H9 (cell line): ENCODE data around the gene USP8. TPM values are rescaled to one million over a fixed set of nuclear protein-coding genes. Genes with fewer than 3 reads are reported as not detected.

Experiments
- DNase-seq: peaks from one replicate; pipeline ENCODE4 v3.0.0-alpha.2; 2017
- H2AFZ ChIP-seq: one replicate; pipeline ENCODE4 v1.6.1; 2013; ENCODE audit warnings: mild to moderate bottlenecking, low read length, control low read depth, moderate library complexity
- H2AK5ac ChIP-seq: 2 replicates; pipeline ENCODE4 v1.6.1; 2013; ENCODE audit warnings: low read length, control low read depth, mixed read lengths; ENCODE audit not compliant: insufficient read length
- H2BK120ac ChIP-seq: one replicate; pipeline ENCODE4 v1.6.1; 2013; ENCODE audit warnings: low read depth, mild to moderate bottlenecking, low read length, control low read depth, inconsistent platforms; ENCODE audit not compliant: poor library complexity, severe bottlenecking
- H2BK12ac ChIP-seq: 2 replicates; pipeline ENCODE4 v1.6.1; 2013; ENCODE audit warnings: low read length, control low read depth, mixed read lengths, low read depth; ENCODE audit not compliant: insufficient read length
- H2BK15ac ChIP-seq: 2 replicates; pipeline ENCODE4 v1.6.1; 2013; ENCODE audit warnings: low read depth, low read length, control low read depth
- H2BK20ac ChIP-seq: one replicate; pipeline ENCODE4 v1.6.1; 2013; ENCODE audit warnings: low read depth, mild to moderate bottlenecking, low read length, control low read depth, inconsistent platforms; ENCODE audit not compliant: poor library complexity, severe bottlenecking
- H2BK5ac ChIP-seq: 2 replicates; pipeline ENCODE4 v1.6.1; 2013; ENCODE audit warnings: low read length, control low read depth, mixed read lengths; ENCODE audit not compliant: insufficient read length
- H3K14ac ChIP-seq: 2 replicates; pipeline ENCODE4 v1.6.1; 2013; ENCODE audit warnings: low read length, control low read depth; ENCODE audit not compliant: insufficient read depth
- H3K18ac ChIP-seq: 2 replicates; pipeline ENCODE4 v1.6.1; 2013; ENCODE audit warnings: low read depth, mild to moderate bottlenecking, mixed read lengths, low read length, control low read depth; ENCODE audit not compliant: insufficient read length
- H3K23ac ChIP-seq: 2 replicates; pipeline ENCODE4 v1.6.1; 2013; ENCODE audit warnings: low read length, control low read depth, mixed read lengths, low read depth; ENCODE audit not compliant: insufficient read length
- H3K23me2 ChIP-seq: 2 replicates; pipeline ENCODE4 v1.6.1; 2013; ENCODE audit warnings: low read depth, mild to moderate bottlenecking, mixed read lengths, low read length, control low read depth; ENCODE audit not compliant: insufficient read length, poor library complexity, severe bottlenecking
- H3K27ac ChIP-seq: 2 replicates; pipeline ENCODE4 v1.5.1; 2013; ENCODE audit warnings: low read length, control low read depth, mixed read lengths, low read depth; ENCODE audit not compliant: insufficient read length
- H3K27me3 ChIP-seq: 2 replicates; pipeline ENCODE4 v1.6.1; 2013; ENCODE audit warnings: low read length, control low read depth, inconsistent platforms; ENCODE audit not compliant: insufficient read depth
- H3K4ac ChIP-seq: 2 replicates; pipeline ENCODE4 v1.6.1; 2013; ENCODE audit warnings: low read depth, mild to moderate bottlenecking, control low read depth, inconsistent platforms, low read length, moderate library complexity
- H3K4me1 ChIP-seq: 2 replicates; pipeline ENCODE4 v1.6.1; 2013; ENCODE audit warnings: low read length, control low read depth, inconsistent platforms; ENCODE audit not compliant: insufficient read depth
- H3K4me2 ChIP-seq: 2 replicates; pipeline ENCODE4 v1.6.1; 2013; ENCODE audit warnings: low read length, control low read depth, mixed read lengths; ENCODE audit not compliant: insufficient read length, insufficient read depth
- H3K56ac ChIP-seq: 2 replicates; pipeline ENCODE4 v1.6.1; 2013; ENCODE audit warnings: low read depth, mild to moderate bottlenecking, mixed read lengths, low read length, control low read depth; ENCODE audit not compliant: insufficient read length
- H3K79me1 ChIP-seq: 2 replicates; pipeline ENCODE4 v1.6.1; 2013; ENCODE audit warnings: low read depth, mild to moderate bottlenecking, moderate library complexity, low read length, control low read depth, inconsistent platforms; ENCODE audit not compliant: insufficient read depth, poor library complexity, severe bottlenecking
- H3K79me2 ChIP-seq: 2 replicates; pipeline ENCODE4 v1.6.1; 2013; ENCODE audit warnings: low read length, control low read depth, inconsistent platforms; ENCODE audit not compliant: insufficient read depth
- H3K9ac ChIP-seq: 2 replicates; pipeline ENCODE4 v1.6.1; 2013; ENCODE audit warnings: low read length, control low read depth, mixed read lengths; ENCODE audit not compliant: insufficient read length; ENCODE audit errors: extremely low read depth
- H3K9me3 ChIP-seq: one replicate; pipeline ENCODE4 v1.6.1; 2013; ENCODE audit warnings: low read depth, low read length, inconsistent platforms; ENCODE audit not compliant: control insufficient read depth
- H3T11ph ChIP-seq: one replicate; pipeline ENCODE4 v1.6.1; 2013; ENCODE audit warnings: mild to moderate bottlenecking, low read length, control low read depth, inconsistent platforms
- H4K20me1 ChIP-seq: one replicate; pipeline ENCODE4 v1.6.1; 2013; ENCODE audit not compliant: control insufficient read depth, insufficient read length, insufficient read depth
- H4K5ac ChIP-seq: 2 replicates; pipeline ENCODE4 v1.6.1; 2013; ENCODE audit warnings: low read depth, mild to moderate bottlenecking, mixed read lengths, low read length, control low read depth; ENCODE audit not compliant: insufficient read length
- H4K8ac ChIP-seq: replicated peaks from 2 replicates; pipeline ENCODE4 v1.6.1; 2013; ENCODE audit warnings: low read length, control low read depth, mixed read lengths, low read depth; ENCODE audit not compliant: insufficient read length
- H4K91ac ChIP-seq: 2 replicates; pipeline ENCODE4 v1.6.1; 2013; ENCODE audit warnings: low read depth, mild to moderate bottlenecking, moderate library complexity, mixed read lengths, low read length, control low read depth; ENCODE audit not compliant: insufficient read length
- H3K27ac Mint-ChIP-seq, 3 experiments: 2 replicates in 2 of 3; 3 replicates in 1 of 3; pipeline ENCODE4 v1.8.0; 2020 to 2021; ENCODE audit warnings: mixed read lengths in 3 of 3, mild to moderate bottlenecking in 1 of 3, moderate library complexity in 1 of 3
- H3K27me3 Mint-ChIP-seq: 2 replicates; pipeline ENCODE4 v1.8.0; 2021; ENCODE audit warnings: low read depth, mild to moderate bottlenecking, moderate library complexity, mixed read lengths
- H3K36me3 Mint-ChIP-seq, 3 experiments: 2 replicates in 2 of 3; 3 replicates in 1 of 3; pipeline ENCODE4 v1.8.0; 2020 to 2021; ENCODE audit warnings: low read depth in 3 of 3, mixed read lengths in 3 of 3; ENCODE audit not compliant: insufficient read depth in 1 of 3
- H3K4me1 Mint-ChIP-seq, 2 experiments: 2 replicates each; pipeline ENCODE4 v1.8.0; 2020; ENCODE audit warnings: mixed read lengths in 2 of 2
- H3K4me3 Mint-ChIP-seq, 2 experiments: 2 replicates in 1 of 2; 3 replicates in 1 of 2; pipeline ENCODE4 v1.8.0; 2020 to 2021; ENCODE audit warnings: mild to moderate bottlenecking in 2 of 2, mixed read lengths in 2 of 2, moderate library complexity in 1 of 2
- H3K9me3 Mint-ChIP-seq, 2 experiments: 2 replicates in 1 of 2; 3 replicates in 1 of 2; pipeline ENCODE4 v1.8.0; 2020; ENCODE audit warnings: mild to moderate bottlenecking in 2 of 2, mixed read lengths in 2 of 2, moderate library complexity in 1 of 2
- CTCF ChIP-seq: fragments of 200-600 bp; sonication (generic); conservative IDR thresholded peaks from 3 replicates; pipeline ENCODE4 v1.8.0; 2021; ENCODE audit warnings: antibody characterized with exemption, mild to moderate bottlenecking
- WGBS: extraction: QIAGEN DNeasy Blood & Tissue Kit; methylation state at CpG from one replicate; pipeline ENCODE4 v1.1.7; 2013; ENCODE audit warnings: missing lambda C conversion rate, low lambda C conversion rate, mixed read lengths; ENCODE audit not compliant: insufficient read length; ENCODE audit errors: extremely low coverage; 5-methylcytosine and 5-hydroxymethylcytosine counted together
- total RNA-seq: library from RNA; stranded (reverse); gene quantifications from 2 replicates; pipeline ENCODE4 v1.2.1, GENCODE V29; 2021

USP8 gene
- total RNA-seq, 1 experiment from 2014 or later, result 67.1 TPM

- peaks cover 5% of the 10 kb centered on the region for H3K79me1 ChIP-seq
- H2AK5ac ChIP-seq, result no peak overlapping the region
- no peaks in the 10 kb centered on the region for H3K23me2 ChIP-seq
- Mint-ChIP-seq H3K27ac (no peak overlapping the region), H3K27me3 (no peaks in the 10 kb centered on the region), H3K4me3 (no peak overlapping the region), H3K36me3 (peaks cover 19 to 50% (median 41%) of the 10 kb centered on the region in 3 experiments), H3K9me3 (0 out of 5 replicates have a peak, but pooled peaks cover 0 to 2% of the 10 kb centered on the region in 2 experiments), H3K4me1 (no peaks in the 10 kb centered on the region)
- H4K8ac ChIP-seq, result no peak overlapping the region
- no peak overlapping the region for H2BK20ac ChIP-seq
- no peak overlapping the region for H4K5ac ChIP-seq
- H4K20me1 ChIP-seq, result no peaks in the 10 kb centered on the region
- no peak overlapping the region for H3K4ac ChIP-seq
- H2BK12ac ChIP-seq, result no peak overlapping the region
- no peaks in the 10 kb centered on the region for H3K9me3 ChIP-seq
- no peak overlapping the region for H3K56ac ChIP-seq
- no peak for TF ChIP-seq CTCF
- no peak overlapping the region for H3K18ac ChIP-seq
- H3K9ac ChIP-seq, result no peak overlapping the region
- no peak overlapping the region for H2AFZ ChIP-seq
- DNase-seq, result no peak
- WGBS, result no CpG with 5 or more reads among the region's 8 CpGs
- H3K23ac ChIP-seq, result no peak overlapping the region
- H3K79me2 ChIP-seq, result no peaks in the 10 kb centered on the region; the same call in 1 of the 2 replicates
- H3K4me1 ChIP-seq, result no peaks in the 10 kb centered on the region
- no peak overlapping the region for H2BK120ac ChIP-seq
- H3K14ac ChIP-seq, result no peak overlapping the region
- H2BK5ac ChIP-seq, result no peak overlapping the region
- no peak overlapping the region for H3T11ph ChIP-seq
- H3K27me3 ChIP-seq, result no peaks in the 10 kb centered on the region
- H2BK15ac ChIP-seq, result no peak overlapping the region
- no peak overlapping the region for H3K4me2 ChIP-seq
- H4K91ac ChIP-seq, result no peak overlapping the region
- H3K27ac ChIP-seq, result no peak overlapping the region
Measured at GRCh38 chr15:50438251-50438650, 14.0 kb downstream of the USP8 start.
